Activated naive CD4-positive, alpha-beta T cell (primary cell): Measurements from ENCODE around the gene LMTK2.
"Not testable (repeated sequence)": the region's sequence is repeated elsewhere in the genome, so short reads cannot be mapped to it uniquely, and the experiment has no call there.

ENCODE experiments used
- DNase-seq, 4 experiments: peaks; one replicate each; lab custom pipeline; 2025; lab: John Stamatoyannopoulos, UW

Gene LMTK2

DNA sequence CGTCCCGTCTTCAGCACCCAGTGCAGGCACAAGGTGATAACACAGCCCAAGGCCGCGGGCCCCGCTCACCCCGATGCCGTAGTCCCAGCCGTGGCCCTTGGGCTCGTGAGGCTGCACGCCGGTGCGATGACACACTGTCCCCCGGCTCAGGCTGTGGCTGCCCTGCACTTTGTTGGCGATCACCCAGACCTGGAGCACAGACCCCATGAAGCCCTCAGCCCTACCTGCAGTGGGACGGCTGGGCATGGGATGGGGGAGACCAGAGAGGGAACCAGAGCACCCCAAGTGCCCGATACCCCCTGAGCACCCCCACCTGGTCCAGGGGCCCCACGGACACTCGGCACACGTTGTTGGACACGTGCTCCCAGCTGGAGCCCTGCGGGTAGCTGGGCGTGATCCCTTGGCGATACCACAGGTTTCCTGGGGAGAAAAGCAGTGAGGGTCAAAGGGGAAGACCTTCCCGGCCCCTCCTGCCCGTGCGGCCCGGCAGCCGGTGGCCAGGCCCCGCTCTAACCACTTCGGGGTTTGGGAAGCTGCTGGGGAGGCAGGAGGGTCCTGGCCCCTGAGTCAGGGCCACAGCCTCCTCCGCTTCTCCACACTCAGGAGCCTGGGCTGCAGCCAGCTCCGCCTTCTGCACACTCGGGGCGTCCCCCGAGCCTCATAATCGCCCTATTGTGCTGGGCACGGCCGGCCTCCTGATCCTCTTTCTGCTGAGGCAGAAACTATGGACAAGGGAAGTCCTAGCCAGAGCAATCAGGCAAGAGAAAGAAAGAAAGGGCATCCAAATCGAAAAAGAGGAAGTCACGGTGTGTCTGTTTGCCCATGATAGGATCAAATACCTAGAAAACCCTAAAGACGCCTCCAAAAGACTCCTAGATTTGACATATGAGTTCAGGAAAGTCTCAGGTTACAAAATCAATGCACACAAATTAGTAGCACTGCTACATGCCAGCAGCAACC is 111.2 kb downstream of the LMTK2 start:
- no peak for DNase-seq

DNA sequence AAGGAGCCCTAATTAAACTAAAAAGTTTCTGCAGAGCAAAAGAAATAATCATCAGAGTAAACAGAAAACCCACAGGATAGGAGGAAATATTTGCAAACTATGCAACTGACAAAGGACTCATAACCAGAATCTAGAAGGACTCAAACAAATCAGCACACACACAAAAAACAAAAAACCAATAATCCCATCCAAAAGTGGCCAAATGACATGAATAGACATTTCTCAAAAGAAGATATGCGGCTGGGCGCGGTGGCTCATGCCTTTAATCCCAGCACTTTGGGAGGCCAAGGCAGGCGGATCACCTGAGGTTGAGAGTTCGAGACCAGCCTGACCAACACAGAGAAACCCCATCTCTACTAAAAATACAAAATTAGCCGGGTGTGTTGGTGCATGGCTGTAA is 112.7 kb downstream of the LMTK2 start:
- DNase-seq = not testable (repeated sequence)

DNA sequence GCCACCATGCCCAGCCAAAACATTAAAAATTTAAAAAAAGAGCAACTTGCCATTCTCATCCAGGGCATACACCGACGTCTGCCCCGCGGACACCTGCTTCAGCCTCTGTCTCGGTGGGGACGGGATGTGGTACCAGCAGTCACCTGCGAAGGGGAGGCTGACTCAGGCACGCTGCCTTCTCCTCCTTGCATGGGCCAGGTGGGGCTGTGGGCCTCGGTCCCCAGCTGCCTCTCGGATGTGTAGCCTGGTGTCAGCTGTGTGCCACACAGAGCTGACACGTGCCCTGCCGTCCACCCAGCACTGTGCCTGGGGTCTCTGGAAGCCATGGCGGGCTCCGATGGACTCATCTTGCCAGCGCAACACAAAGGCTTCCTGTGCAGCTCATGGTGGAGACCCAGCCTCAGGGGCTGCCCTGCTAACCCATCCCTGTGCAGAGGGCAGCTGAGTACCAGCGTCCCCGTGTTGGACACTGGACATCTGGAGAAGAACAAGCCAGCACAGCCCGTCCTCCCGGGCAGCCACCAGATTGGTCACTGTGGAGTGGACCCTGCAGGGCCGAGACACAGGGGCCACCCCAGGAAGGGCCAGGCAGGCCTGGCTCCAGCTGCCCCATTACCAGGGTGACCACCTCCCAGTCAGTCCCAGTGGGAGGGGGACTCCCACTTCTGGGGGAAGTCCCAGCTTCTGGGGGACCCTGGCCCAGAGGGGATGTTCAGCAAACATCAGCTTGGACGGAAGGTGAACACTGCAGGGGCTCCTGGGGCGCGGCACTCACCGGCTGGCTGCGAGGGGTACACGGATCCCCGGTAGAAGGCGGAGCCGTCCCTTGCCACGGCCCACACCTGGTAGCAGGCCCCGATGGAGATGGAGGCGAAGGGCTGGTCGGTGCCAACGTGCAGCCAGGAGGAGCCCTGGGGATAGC is 115.2 kb downstream of the LMTK2 start:
- DNase-seq = no peak

DNA sequence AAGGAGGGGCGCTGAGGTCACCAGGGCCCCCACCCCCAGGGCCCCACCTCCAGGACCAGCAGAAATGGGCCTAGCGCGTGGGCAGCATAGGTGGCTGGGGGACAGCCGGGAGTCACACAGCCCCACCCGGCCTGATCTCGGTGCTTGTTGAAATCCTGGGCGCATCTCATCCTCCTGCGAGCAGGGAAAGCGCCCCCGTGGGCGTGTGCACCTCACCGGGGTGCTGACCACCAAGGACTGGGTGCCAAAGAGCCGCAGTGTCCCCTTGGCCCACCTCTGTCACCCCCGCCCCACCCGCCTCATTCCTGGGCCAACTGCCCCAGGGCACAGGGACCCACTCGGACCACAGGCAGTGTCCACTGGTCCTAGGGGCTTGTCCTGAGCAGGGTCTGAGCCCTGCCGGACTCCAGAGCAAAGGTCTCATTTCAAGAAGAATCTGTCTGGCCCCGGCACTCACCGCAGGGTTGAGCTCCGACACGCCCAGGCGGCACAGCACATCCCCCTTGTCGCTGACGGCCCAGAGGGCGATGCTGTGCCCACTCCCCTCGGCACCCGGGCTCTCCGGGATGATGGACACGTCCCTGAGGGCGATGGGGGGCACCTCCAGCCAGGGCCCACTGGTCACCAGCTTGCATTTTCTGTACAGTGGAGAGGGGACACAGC is 116.0 kb downstream of the LMTK2 start:
- no peak for DNase-seq

DNA sequence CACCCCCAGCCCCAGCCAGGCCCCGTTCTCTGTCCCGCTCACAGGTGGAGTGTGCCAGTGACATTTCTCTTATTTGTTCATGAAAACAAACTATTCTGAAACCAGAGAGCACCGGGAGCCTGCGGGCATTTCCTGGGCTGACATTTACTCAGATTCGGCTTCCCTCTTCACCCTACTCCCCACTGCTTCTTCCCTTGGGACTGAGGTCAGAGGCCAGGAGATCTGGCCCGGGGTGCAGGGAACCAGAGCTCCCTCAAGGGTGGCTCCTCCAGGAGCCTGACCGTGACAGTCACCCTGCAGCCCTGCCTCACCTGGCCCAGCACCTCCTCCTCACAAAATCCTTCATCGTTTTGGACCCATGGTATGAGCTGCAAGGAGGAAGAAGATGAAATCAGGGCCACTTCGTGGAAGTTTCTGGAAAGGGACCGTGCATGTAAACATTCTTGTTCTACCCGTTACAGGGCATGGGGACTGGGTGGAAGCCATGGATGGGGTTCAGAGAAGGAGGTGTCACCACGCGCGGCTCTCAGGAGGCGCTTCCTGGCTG is 116.8 kb downstream of the LMTK2 start:
- no peak for DNase-seq

DNA sequence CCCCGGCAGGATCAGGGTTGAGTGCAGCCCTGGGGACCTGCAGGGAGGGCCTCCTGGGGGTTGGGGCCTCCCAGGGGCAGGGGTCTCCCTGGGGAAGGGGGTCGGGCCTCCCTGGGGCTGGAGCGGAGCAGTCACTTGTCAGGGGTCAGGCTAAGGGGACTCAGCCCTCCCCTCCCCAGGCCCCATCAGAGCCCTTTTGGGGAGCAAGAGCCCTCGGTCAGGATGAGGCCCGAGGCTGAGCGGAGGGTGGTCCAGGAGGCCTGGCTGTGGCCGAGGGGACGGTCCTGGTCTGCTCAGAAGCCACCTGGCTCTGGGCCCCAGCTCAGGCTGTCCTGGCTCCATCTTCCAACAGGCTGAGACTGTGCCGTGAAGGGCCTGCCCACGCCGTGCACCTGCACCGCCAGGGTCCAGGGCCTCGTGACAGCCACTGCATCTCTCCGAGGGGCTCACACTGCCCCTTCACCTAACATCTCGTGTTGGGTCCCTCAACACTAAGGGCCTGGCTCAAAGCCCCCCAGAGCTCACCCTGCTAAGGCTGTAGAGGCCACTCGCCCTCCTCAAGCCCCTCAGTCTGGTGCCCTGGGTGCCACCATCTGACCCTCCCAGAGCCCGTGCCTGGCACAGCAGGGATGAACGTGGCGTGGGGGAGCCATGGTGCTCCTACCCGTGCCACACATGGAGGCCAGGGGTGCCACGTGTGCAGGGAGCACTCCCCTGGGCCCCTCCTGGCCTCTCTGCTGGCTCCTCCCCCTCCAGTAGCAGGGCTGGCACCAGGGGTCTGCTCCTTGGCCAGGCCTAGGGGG is 117.4 kb downstream of the LMTK2 start:
- no peak for DNase-seq

DNA sequence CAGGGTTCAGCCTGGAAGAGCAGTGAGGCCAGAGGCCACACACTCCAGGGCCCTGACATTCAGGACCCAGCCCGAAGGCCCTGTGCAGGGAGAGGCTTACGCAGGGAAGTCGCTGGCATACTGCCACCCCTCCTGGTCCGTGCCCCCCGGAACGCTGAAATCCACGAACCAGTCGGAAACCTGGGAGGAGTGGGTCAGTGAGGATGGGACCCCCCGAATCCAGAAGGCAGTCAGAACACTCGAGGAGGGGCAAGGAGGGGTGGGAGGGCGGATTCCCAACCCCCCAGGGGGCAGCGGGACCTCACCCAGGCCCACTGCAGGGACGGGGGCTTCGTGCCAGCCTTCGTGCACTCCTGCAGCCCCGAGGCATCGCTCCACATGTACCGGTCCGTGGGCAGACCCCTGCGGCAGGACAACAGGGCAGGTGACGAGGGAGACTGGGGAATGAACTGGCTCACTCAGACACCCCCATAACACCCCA is 118.1 kb downstream of the LMTK2 start:
- DNase-seq = no peak

DNA sequence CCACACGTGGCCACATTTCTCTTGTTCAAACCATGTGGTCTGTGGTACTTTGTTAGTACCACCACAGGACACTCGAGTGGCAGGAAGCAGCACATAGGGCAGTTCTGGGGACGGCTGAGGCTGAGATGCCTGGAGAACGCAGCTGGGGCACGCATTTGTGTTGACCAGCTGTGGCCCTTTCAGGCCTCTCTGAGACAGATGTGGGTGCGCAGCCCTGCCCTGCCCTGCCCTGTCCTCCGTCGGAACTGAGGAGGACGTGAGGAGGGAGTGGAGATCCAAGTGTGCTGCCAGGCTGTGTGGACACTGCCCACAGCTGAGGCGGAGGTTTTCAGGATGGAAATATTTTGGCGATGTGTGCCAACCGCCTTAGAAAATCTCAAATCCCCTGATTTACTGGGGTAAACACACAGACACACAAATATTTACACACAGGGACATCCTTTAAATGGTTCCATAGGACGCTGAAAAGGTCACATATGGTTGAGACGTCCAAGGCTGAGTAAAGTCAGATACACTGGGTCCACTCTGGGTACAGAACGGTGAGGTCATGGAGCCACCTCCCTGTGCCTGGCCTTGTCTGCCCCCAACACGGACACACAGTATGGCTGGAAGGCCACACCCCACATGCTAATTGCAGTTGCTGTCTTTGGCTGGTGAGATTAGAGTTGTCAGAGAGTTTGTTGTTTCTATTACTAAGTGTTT is 119.4 kb downstream of the LMTK2 start:
- DNase-seq = no peak

DNA sequence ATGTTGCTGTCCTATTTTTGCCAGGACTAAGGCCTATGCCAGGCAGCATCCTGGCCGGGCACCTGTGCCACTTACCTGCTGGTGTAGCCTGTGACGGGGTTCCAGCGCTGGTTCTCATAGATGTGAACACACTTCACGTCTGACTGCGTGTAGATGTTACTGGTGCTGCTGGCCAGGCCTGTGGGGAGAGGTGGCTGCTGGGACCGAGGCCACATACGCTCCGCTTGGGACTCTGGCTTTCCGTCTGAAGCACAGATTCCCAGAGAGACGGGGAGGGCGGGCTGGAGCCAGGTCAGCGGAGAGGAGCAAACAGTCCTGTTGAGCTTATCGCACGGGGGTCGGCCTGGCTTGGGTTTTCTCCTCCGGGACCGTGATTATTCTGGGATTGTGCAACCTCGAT is 121.3 kb downstream of the LMTK2 start:
- DNase-seq = no peak

DNA sequence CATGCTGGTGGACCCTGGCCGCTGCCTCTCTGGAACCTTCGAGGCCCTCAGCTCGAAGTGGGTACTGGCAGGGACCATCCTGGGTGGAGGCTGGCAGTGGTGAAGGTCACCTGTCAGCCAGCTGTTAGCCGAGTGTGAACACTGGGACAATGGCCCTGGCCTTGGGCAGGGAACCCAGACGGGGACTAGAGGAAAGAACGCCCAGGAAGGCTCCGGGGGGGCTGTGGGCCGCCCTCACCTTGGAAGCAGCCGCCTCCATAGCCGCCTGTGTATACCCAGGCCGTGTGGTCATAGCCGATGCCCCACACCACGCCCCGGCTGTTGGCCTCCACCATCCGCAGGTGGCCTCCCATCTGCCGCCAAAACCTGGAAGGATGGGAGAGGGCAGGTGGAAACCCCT is 122.1 kb downstream of the LMTK2 start:
- no peak for DNase-seq

DNA sequence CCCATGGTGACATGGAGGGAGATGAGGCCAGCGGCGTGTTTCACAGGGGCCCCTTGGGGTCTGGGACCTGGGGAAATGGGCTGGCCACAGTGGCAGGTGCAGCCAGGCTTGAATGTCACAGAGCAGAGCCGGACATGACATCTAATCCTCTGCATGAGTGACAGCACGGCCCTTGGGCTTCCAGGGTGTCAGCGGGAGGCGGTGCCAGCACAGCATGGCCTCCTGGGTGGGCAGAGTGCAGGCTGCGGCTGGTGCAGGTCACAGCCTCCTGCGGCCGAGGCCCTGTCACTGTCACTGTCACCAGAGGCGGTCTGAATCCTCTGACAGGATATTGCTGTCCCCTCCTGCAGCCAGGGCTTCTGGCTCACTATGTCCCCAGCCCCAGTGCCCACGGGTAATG is 122.8 kb downstream of the LMTK2 start:
- DNase-seq = no peak

DNA sequence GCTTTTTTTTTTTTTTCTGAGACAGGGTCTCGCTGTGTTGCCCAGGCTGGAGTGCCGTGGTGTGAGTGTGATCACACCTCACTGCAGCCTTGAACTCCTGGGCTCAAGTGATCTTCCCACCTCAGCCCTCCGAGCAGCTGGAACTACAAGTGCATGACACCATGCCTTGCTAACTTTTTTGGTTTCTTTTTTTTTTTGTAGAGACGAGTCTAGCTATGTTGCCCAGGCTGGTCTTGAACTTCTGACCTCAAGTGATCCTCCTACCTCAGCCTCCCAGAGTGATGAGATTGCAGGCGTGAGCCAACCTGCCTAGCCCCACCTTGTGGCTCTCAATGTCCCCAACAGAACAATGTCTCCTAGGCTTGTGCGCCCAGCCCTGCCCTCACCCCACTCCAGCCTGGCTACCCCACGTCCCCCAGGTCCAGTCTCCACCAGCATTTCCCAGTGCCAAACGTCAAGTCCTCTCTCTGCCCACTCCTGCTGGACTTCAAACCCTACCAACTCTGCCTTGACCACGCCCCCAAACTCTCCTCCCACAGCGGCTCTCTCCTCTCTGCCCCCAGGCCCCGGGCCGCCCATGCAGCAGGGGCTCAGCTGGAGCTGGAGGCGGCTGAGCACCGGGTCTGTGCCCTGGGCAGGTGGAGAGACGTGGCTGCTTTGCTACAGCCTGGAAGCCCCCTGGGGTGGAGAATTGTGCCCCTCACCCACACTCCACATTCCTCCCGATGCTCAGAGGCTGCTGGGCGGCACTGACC is 123.5 kb downstream of the LMTK2 start:
- DNase-seq = no peak

DNA sequence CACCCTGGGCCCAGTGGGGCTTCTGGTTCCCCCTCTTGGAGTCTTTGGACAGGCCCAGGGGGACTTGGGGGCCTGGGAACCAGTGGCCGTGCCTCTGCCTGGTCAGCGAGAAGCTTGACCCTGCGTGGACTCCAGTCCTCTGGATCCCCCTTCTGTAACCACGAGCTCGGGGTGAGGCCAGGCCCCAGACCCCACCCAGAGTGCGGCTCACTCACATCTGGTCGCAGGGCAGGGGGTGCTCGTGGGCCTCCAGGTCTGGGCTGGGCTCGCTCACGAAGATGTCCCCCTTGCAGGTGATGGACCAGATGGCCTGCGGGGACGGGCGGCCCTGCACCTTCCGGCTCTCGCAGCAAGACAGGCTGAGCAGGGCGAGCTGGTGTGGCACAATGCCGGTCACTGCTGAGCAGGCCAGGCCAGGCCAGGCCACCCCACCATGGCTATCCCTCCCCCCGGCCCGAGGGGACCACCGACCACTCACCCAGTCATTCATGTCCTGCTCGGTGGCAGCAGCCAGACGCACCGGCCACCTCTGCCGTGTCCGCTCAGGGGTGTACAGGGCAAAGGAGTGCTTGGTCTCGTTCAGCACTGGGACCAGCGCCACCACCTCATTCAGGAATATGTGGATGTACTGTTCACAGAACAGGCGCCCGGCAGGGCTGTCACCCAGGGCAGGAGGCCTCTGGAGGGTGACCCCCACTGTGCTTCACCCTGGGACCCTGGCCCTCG is 124.2 kb downstream of the LMTK2 start:
- no peak for DNase-seq

DNA sequence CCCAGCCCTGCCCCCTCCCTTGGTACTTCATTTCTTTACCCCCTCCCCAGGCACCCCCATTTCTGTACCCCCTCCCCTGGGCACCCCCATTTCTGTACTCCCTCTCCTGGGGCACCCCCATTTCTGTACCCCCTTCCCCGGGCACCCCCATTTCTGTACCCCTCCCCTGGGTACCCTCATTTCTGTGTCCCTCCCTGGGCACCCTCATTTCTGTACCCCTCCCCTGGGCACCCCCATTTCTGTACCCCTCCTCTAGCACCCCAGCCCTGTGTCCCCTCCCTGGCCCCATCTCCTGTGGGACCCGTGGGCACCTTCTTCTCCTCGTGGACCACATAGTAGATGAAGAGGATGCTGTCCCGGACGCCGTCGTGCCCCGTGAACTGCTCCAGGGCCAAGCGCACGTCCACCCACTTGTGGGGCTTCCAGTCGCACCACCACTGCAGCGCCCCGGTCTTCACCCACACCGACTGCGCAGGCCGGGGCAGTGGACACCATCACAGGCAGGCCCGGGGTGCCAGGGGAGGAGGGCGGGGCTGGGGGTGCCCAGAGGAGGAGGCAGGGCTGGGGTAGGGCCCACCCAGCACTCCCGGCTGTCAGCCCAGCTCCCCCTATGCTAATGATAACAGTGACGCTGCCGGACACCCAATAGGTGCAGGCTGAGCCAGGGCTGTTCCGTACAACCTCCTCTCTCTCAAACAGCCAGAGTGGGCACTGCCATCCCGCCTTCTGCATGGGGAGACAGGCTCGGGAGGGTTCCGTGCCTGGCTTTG is 125.0 kb downstream of the LMTK2 start:
- no peak for DNase-seq

DNA sequence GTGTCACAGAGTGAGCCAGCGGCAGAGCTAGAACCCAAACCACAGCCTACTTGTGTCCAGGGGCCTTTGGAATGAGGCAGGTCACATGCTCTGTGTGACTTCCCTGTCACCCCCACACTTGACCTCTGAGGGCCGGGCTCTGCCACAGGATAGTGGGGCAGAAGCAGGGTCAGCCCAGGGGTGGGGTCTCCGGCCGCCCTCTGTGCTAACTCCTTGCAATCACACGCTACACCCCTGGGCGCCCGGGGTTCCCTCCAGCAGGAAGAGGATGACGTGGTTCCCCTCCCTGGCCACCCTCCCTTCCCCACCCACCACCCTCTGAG is 125.6 kb downstream of the LMTK2 start:
- DNase-seq = no peak

DNA sequence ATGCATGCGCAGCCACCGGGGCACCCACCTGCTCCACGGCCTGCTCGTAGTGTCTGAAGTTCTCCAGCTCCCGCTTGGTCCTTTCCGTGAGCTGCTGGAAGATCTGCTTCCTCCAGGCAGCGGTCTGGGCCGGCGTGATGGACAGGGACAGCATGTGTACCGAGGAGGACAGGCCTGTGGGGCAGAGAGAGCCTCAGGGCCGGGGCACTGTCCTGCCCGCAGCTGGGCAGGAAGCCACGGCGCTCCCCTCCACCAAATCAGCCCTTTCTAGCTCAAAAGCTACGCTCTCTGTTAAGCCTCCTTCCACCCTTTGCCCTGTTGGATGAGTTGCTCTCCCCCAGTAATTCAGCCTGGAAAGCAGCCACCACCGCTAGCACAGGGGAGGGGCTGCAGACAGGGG is 126.1 kb downstream of the LMTK2 start:
- DNase-seq = no peak

DNA sequence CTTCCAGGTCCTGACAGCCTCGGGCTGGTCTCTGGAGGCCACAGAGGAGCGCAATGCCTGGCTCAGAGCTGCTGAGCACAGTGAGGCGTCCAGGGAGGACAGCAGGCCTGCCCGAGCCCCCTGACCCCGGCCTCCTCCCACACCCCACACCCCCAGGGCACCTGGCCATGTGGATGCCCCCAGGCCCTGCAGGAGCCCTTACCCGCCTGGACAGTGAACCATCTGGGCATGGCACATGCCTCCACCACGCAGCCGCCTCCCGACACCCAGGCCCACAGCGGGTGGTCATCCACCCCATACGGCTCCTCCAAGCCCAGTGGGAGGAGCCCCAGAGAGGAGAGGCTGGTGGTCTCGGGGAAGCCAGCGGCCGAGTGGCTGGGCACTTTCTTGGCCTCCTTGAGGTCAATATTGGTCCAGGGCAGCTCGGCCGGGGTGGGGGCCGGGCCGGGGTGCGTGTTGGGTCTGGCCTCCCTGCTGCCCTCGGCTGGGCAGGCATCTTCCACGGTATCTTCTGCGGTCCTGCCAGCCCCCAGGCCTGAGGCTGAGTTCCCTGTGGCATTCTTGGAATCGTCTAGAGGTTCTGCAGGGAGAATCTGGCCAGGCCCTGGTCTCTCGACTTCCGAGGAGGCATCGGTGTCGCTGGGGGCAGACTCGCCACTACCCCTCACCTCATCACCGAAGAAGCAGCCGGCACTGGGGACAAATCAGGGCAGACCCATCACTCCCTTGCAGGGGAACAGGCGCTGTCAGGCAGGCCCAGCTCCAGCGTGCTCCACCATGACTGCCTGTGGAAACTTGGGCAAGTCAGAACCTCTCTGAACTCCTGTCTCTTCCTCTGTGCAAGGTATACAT is 126.8 kb downstream of the LMTK2 start:
- DNase-seq = no peak
